HEK293 (cell line): Measurements from ENCODE around the gene MYD88.

Experiments
- ZNF214 ChIP-seq: fragments of 450-650 bp; formaldehyde crosslinking; IDR thresholded peaks from 2 replicates; pipeline ENCODE4 v1.5.1; 2017; ENCODE audit warnings: missing biosample characterization, mild to moderate bottlenecking, missing genetic modification characterization, borderline replicate concordance
- ZNF660 ChIP-seq: fragments of 450-650 bp; IDR thresholded peaks from 2 replicates; pipeline ENCODE4 v1.5.1; 2018; ENCODE audit warnings: missing biosample characterization, mild to moderate bottlenecking, missing genetic modification characterization
- ZNF768 ChIP-seq: fragments of 450-650 bp; formaldehyde crosslinking; IDR thresholded peaks from 2 replicates; pipeline ENCODE4 v1.5.1; 2018; ENCODE audit warnings: missing biosample characterization, mild to moderate bottlenecking, missing genetic modification characterization
- ZSCAN5A ChIP-seq: fragments of 450-650 bp; formaldehyde crosslinking; IDR thresholded peaks from 2 replicates; pipeline ENCODE4 v1.5.1; 2016; ENCODE audit warnings: missing biosample characterization, missing genetic modification characterization
- TF ChIP-seq, protein P1 (sequence below): fragments of 450-650 bp; formaldehyde crosslinking; IDR thresholded peaks from 2 replicates; pipeline ENCODE4 v1.5.1; 2017; ENCODE audit warnings: missing biosample characterization, missing genetic modification characterization
- TF ChIP-seq, protein P2 (sequence below): fragments of 450-650 bp; formaldehyde crosslinking; IDR thresholded peaks from 2 replicates; pipeline ENCODE4 v1.5.1; 2016; ENCODE audit warnings: missing biosample characterization, missing genetic modification characterization

DNA sequence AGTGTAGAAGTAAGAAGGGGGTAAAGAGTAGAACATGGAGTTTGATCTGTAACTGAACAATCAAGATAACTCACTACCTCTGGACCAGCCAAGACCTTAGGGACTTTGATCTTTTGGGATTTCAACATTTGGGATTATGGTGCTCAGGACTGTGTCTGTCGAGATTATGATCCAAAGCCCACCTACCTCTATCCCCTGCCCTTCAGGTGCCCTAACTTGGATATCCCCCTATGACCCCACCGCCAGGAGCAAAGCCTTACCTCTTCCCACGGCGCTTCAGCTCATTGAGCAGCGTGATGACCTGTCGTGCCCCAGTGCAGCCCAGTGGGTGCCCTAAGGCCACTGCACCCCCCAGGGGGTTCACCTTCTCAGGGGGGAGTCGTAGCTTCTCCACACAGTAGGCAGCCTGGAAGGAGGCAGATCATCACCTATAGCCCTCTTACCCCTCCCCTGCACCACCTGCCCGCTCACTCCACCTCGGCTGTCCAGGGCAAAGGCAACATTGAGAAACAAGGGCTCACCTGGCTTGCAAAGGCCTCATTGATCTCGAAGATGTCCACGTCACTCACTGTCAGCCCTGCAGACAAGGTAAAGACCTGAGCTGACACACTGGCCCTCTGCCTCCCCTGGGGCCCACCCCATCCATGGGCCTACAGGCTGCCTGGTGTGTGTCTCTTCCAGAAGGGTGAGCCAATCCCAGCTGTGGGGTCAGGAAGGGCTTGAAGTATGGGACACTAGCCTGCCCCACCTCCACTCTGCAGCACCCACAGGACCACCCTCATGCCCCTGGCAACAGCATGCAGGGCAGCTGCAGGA, 12.9 kb upstream of the MYD88 start:
- TF ChIP-seq ZNF660 (no peak), ZSCAN5A (no peak), ZNF214 (no peak), ZNF768 (tag by site-specific recombination) (no peak)
- TF ChIP-seq, protein P1, sequence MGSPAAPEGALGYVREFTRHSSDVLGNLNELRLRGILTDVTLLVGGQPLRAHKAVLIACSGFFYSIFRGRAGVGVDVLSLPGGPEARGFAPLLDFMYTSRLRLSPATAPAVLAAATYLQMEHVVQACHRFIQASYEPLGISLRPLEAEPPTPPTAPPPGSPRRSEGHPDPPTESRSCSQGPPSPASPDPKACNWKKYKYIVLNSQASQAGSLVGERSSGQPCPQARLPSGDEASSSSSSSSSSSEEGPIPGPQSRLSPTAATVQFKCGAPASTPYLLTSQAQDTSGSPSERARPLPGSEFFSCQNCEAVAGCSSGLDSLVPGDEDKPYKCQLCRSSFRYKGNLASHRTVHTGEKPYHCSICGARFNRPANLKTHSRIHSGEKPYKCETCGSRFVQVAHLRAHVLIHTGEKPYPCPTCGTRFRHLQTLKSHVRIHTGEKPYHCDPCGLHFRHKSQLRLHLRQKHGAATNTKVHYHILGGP (tag by site-specific recombination) = no peak
- TF ChIP-seq, protein P2, sequence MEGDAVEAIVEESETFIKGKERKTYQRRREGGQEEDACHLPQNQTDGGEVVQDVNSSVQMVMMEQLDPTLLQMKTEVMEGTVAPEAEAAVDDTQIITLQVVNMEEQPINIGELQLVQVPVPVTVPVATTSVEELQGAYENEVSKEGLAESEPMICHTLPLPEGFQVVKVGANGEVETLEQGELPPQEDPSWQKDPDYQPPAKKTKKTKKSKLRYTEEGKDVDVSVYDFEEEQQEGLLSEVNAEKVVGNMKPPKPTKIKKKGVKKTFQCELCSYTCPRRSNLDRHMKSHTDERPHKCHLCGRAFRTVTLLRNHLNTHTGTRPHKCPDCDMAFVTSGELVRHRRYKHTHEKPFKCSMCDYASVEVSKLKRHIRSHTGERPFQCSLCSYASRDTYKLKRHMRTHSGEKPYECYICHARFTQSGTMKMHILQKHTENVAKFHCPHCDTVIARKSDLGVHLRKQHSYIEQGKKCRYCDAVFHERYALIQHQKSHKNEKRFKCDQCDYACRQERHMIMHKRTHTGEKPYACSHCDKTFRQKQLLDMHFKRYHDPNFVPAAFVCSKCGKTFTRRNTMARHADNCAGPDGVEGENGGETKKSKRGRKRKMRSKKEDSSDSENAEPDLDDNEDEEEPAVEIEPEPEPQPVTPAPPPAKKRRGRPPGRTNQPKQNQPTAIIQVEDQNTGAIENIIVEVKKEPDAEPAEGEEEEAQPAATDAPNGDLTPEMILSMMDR = no peak
